SK-N-SH treated with all-trans-retinoic acid at 6 μM for 48 hours (cell line): ENCODE data around the gene PRKAR1B.

Source experiments
- ARNTL ChIP-seq: fragments of 450-650 bp; formaldehyde crosslinking; IDR thresholded peaks from 2 replicates; pipeline ENCODE4 v1.5.0; 2020; ENCODE audit warnings: low read depth, mild to moderate bottlenecking, moderate library complexity, borderline replicate concordance
- CREB5 ChIP-seq: fragments of 250-450 bp; sonication (Bioruptor Pico); IDR thresholded peaks from 2 replicates; pipeline ENCODE4 v1.5.1; 2020; ENCODE audit warnings: low read depth, mild to moderate bottlenecking, moderate library complexity
- OSR1 ChIP-seq: fragments of 250-450 bp; sonication (Bioruptor Pico); IDR thresholded peaks from 2 replicates; pipeline ENCODE4 v1.8.0; 2022; ENCODE audit warnings: moderate library complexity, mild to moderate bottlenecking, inconsistent platforms
- TCF4 ChIP-seq: fragments of 250-450 bp; sonication (Bioruptor Pico); IDR thresholded peaks from 2 replicates; pipeline ENCODE4 v1.8.0; 2021; ENCODE audit warnings: mild to moderate bottlenecking, moderate library complexity, borderline replicate concordance
- TOX ChIP-seq: fragments of 250-450 bp; sonication (Bioruptor Pico); IDR thresholded peaks from 2 replicates; pipeline ENCODE4 v1.8.0; 2021; ENCODE audit warnings: mild to moderate bottlenecking, moderate library complexity, borderline replicate concordance
- ZC3H10 ChIP-seq: fragments of 250-450 bp; sonication (Bioruptor Pico); IDR thresholded peaks from 2 replicates; pipeline ENCODE4 v1.5.1; 2021; ENCODE audit warnings: mild to moderate bottlenecking, moderate library complexity
- ZNF565 ChIP-seq: fragments of 450-650 bp; formaldehyde crosslinking; conservative IDR thresholded peaks from 2 replicates; pipeline ENCODE4 v1.5.0; 2020; ENCODE audit warnings: low read depth, mild to moderate bottlenecking, moderate library complexity
- ZNF8 ChIP-seq: fragments of 450-650 bp; formaldehyde crosslinking; IDR thresholded peaks from 2 replicates; pipeline ENCODE4 v1.5.0; 2020; ENCODE audit warnings: mild to moderate bottlenecking, moderate library complexity

- TF ChIP-seq ZNF565 (CRISPR knock-in tag) (no peak), OSR1 (CRISPR knock-in tag) (no peak), ZNF8 (CRISPR knock-in tag) (no peak), ZC3H10 (no peak), CREB5 (no peak), ARNTL (CRISPR knock-in tag) (no peak), TOX (no peak), TCF4 (CRISPR knock-in tag) (no peak)
Measured at GRCh38 chr7:502296-502695, 224.8 kb downstream of the PRKAR1B start.
